Measurements from ENCODE around the gene IL1B. TPM values are rescaled to one million over a fixed set of nuclear protein-coding genes. Genes with fewer than 3 reads are reported as not detected.

Gene IL1B
- total RNA-seq, 6 experiments from 2014 or later, result 1.3 to 7.7 (median 6.0) TPM

DNA sequence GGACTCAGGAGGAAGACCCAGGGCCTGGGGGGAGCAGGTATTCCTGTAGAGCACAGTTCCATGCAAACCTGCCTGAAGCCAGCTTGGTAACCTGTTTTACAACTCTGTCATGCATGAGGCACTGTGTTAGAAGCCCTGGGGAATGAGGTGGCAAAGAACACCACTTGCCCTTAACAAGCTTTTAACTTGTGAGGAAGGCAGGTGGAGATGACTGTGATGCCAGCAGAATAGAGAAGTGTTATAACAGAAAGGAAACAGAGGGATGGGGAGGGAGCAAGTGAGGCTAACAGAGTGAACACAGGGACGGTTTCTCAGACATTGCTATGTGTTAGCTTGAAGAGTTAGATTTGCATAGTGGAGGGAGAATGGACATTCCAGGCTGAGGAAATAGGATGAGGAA lies 40.8 kb downstream of the IL1B start:
- no peak overlapping the region for H3K27ac Mint-ChIP-seq
- H3K9me3 Mint-ChIP-seq, result peaks cover 11% of the 10 kb centered on the region
- H3K4me1 Mint-ChIP-seq (ENCODE audit: low read depth), result peaks cover 36% of the 10 kb centered on the region
- peaks cover 30% of the 10 kb centered on the region for H3K36me3 Mint-ChIP-seq (ENCODE audit: low read depth)
- H3K4me3 Mint-ChIP-seq, result no peak overlapping the region
- TF ChIP-seq, protein P1, sequence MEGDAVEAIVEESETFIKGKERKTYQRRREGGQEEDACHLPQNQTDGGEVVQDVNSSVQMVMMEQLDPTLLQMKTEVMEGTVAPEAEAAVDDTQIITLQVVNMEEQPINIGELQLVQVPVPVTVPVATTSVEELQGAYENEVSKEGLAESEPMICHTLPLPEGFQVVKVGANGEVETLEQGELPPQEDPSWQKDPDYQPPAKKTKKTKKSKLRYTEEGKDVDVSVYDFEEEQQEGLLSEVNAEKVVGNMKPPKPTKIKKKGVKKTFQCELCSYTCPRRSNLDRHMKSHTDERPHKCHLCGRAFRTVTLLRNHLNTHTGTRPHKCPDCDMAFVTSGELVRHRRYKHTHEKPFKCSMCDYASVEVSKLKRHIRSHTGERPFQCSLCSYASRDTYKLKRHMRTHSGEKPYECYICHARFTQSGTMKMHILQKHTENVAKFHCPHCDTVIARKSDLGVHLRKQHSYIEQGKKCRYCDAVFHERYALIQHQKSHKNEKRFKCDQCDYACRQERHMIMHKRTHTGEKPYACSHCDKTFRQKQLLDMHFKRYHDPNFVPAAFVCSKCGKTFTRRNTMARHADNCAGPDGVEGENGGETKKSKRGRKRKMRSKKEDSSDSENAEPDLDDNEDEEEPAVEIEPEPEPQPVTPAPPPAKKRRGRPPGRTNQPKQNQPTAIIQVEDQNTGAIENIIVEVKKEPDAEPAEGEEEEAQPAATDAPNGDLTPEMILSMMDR (IDR thresholded peaks at IDR 0.05), result no peak
- H3K27me3 Mint-ChIP-seq (ENCODE audit: insufficient read depth), result peaks cover 4% of the 10 kb centered on the region; the same call in 1 of the 2 replicates
- no peak for DNase-seq

DNA sequence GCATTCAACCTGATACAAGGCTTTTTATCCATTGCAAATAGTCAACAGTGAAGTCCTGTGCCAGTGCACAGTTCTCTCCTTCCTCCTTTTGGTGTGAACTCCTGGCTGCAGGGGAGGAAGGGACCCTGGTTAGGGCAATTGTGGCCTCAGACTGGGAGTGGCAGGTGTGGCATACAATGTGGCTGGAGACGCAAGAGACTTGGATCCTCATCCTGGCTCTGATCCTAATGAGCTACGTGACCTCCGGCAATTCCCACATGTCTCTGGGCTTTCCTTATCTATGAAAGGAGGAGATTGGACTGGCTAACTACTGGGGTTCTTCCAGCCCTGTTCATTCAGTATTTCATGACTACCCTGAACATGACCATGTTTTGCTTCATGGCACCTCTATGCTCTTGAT lies 41.7 kb downstream of the IL1B start:
- Mint-ChIP-seq H3K4me3 (no peak overlapping the region), H3K9me3 (peaks cover 11% of the 10 kb centered on the region), H3K27ac (peak overlapping the region; percentile 14; the same call in 1 of the 2 replicates), H3K4me1 (ENCODE audit: low read depth) (peaks cover 42% of the 10 kb centered on the region), H3K36me3 (ENCODE audit: low read depth) (peaks cover 26% of the 10 kb centered on the region), H3K27me3 (ENCODE audit: insufficient read depth) (peaks cover 4% of the 10 kb centered on the region; the same call in 1 of the 2 replicates)
- TF ChIP-seq, protein P1 (IDR thresholded peaks at IDR 0.05), result no peak
- no peak for DNase-seq

DNA sequence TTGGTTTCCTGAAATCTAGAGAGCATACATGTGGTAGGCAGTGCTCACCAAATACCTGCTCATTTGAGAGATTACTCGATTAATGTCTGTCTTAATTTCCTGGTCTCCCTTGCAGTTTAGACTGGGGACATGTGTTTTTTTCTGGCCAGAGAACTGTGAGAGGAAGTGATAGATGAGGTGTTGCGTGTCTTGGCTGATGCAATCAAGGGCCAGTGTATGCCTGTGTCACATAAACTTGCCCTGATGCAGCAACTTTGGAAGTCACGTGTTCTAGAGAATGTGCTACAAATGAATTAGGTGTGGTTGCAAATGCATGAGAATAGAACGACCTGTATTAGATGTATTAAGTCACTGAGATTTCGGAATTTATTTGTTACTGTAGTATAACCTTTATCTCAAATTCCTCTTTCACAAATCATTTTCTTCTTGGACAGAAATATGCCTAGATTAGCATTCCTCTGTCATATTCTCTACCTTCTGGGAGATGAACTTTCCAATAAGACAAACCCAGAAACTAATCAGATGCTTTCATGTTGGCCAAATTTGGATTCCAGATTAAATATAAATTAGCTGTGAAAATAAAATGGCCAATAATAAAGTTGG lies 42.3 kb downstream of the IL1B start:
- Mint-ChIP-seq H3K36me3 (ENCODE audit: low read depth) (peaks cover 22% of the 10 kb centered on the region), H3K4me1 (ENCODE audit: low read depth) (peaks cover 38% of the 10 kb centered on the region), H3K4me3 (peak overlapping the region; percentile 20; the same call in 1 of the 2 replicates), H3K9me3 (peaks cover 11% of the 10 kb centered on the region), H3K27me3 (ENCODE audit: insufficient read depth) (peaks cover 4% of the 10 kb centered on the region; the same call in 1 of the 2 replicates), H3K27ac (peak overlapping the region; percentile 85)
- TF ChIP-seq, protein P1 (IDR thresholded peaks at IDR 0.05), result no peak
- DNase-seq, result peak; percentile 82

DNA sequence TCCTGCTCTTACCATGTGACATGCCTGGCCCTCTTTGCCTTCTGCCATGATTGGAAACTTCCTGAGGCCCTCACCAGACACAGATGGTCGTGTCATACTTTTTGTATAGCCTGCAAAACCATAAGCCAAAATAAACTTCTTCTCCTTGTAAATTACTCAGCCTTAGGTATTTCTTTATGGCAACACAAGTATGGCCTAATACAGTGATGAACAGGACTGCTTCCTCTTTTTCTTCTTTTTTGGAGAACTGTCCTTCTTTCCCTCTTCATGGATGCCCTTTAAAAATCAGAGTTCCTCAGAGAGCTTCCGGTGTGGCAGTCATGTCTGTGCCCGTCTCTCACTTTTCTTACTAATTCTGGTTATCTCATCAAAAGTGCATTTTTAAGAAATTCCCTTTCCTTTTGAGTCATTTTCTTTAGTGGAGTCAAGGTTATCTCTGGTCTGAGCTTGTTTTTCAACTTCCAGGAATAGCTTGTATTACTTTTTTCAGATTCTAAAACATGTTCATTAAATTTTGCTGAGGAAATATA lies 43.1 kb downstream of the IL1B start:
- peaks cover 32% of the 10 kb centered on the region for H3K4me1 Mint-ChIP-seq (ENCODE audit: low read depth)
- peak overlapping the region; percentile 14 for H3K4me3 Mint-ChIP-seq
- TF ChIP-seq, protein P1 (IDR thresholded peaks at IDR 0.05), result no peak
- peaks cover 11% of the 10 kb centered on the region for H3K9me3 Mint-ChIP-seq
- peak; percentile 13 for DNase-seq
- H3K27ac Mint-ChIP-seq, result peak overlapping the region; percentile 85
- peaks cover 17% of the 10 kb centered on the region for H3K36me3 Mint-ChIP-seq (ENCODE audit: low read depth)
- H3K27me3 Mint-ChIP-seq (ENCODE audit: insufficient read depth), result peaks cover 4% of the 10 kb centered on the region; the same call in 1 of the 2 replicates

DNA sequence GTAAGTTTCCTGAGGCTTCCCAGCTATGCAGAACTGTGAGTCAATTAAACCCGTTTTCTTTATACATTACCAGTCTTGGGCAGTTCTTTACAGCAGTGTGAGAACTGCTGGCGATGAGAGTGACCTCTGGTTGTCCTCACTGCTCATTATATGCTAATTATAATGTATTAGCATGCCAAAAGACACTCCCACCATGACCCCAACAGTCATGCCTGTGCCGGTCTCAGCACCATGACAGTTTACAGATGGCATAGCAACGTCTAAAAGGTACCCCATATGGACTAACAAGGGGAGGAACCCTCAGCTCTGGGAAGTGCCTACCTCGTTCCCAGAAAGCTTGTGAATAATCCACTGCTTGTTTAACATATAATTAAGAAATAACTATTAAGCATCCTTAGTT lies 44.2 kb downstream of the IL1B start:
- no peak overlapping the region for H3K27ac Mint-ChIP-seq

More for the DNA sequence above, 44.2 kb downstream of the IL1B start:
- Mint-ChIP-seq H3K9me3 (peaks cover 11% of the 10 kb centered on the region), H3K36me3 (ENCODE audit: low read depth) (peaks cover 17% of the 10 kb centered on the region), H3K4me3 (no peak overlapping the region), H3K4me1 (ENCODE audit: low read depth) (peaks cover 32% of the 10 kb centered on the region), H3K27me3 (ENCODE audit: insufficient read depth) (peaks cover 4% of the 10 kb centered on the region; the same call in 1 of the 2 replicates)
- no peak for DNase-seq
- TF ChIP-seq, protein P1 (IDR thresholded peaks at IDR 0.05), result no peak

Measured in HFFc6 (cell line).